ENCODE data around the gene PPCDC.

Gene PPCDC

DNA sequence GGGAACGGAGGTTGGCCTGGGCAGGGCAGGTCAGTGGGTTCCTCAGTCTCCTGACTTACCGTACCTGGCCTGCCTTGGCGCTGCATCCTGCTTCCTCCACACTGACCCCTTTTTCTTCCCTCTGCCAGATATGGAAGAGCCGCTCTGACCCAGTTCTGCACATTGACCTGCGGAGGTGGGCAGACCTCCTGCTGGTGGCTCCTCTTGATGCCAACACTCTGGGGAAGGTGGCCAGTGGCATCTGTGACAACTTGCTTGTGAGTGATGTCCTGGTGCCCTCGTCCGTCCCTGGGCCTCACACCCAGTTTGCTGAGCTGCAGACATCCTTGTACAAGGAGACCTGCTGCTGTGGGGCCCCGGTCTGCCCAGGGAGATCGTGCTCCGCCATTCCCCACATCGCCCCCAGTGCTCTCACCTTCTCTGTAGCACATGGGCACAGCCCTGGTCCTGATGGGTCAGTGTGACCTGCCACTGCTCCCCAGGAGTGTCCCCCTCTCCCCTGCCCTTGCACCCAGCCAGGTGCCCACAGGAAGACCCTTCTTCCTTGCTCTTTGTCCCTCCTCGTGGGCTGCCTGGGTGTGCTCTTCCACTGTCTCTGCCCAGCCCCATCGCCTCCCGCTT is 21.0 kb downstream of the PPCDC start:
- in situ Hi-C loops (cut with MboI; ENCODE audit: low sequenced_read_pairs, unreplicated experiment): no loop called here
- TF ChIP-seq, protein P1, sequence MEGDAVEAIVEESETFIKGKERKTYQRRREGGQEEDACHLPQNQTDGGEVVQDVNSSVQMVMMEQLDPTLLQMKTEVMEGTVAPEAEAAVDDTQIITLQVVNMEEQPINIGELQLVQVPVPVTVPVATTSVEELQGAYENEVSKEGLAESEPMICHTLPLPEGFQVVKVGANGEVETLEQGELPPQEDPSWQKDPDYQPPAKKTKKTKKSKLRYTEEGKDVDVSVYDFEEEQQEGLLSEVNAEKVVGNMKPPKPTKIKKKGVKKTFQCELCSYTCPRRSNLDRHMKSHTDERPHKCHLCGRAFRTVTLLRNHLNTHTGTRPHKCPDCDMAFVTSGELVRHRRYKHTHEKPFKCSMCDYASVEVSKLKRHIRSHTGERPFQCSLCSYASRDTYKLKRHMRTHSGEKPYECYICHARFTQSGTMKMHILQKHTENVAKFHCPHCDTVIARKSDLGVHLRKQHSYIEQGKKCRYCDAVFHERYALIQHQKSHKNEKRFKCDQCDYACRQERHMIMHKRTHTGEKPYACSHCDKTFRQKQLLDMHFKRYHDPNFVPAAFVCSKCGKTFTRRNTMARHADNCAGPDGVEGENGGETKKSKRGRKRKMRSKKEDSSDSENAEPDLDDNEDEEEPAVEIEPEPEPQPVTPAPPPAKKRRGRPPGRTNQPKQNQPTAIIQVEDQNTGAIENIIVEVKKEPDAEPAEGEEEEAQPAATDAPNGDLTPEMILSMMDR (IDR thresholded peaks at IDR 0.05; ENCODE audit: borderline replicate concordance, control extremely low read depth, extremely low read depth, insufficient read depth, missing control alignments): no peak
- no peak for DNase-seq (ENCODE audit: low spot score)

DNA sequence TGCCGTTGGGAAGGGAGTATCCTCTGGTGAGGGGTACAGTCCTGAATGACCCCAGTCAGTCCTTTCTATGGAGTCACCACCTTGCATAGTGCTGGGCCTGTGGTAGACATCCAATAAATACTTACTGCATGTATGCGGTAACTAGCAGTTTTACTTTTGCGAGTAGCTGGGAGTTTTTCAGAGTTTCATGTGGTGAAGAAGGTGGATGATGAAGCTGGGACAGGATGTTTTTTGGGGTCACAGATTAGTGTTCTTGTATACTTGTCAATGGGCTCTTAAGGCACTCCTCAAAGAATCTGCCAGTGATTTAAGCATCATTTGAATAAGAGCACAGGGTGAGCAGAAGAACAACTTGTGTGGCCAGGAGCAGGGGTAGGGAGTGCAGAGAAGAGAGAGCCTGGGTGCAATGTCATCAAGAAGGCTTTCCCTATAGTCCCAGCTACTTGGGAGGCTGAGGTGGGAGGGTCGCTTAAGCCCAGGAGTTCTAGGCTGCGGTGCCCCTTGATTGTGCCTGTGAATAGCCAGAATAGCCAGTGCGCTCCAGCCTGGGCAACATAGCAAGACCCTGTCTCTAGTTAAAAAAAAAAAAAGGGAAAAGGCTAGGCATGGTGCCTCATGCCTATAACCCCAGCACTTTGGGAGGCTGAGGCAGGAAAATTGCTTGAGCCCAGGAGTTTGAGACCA is 22.1 kb downstream of the PPCDC start:
- TF ChIP-seq, protein P1 (IDR thresholded peaks at IDR 0.05; ENCODE audit: borderline replicate concordance, control extremely low read depth, extremely low read depth, insufficient read depth, missing control alignments): no peak
- in situ Hi-C loops (cut with MboI; ENCODE audit: low sequenced_read_pairs, unreplicated experiment): no loop called here
- DNase-seq (ENCODE audit: low spot score): no peak

DNA sequence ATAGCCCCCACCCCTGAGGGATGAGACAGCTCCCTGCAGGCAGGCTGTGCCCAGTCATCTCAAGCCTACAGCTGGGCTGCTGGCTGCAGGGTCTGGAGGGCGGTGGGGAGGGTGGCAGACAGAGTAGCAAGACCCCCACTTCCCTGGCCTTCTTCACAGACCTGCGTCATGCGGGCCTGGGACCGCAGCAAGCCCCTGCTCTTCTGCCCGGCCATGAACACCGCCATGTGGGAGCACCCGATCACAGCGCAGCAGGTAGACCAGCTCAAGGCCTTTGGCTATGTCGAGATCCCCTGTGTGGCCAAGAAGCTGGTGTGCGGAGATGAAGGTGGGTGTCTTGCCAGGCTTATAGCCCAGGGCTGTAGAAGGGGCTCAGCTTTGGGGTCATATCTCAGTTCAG is 25.0 kb downstream of the PPCDC start:
- in situ Hi-C loops (cut with MboI; ENCODE audit: low sequenced_read_pairs, unreplicated experiment): no loop called here
- TF ChIP-seq, protein P1 (IDR thresholded peaks at IDR 0.05; ENCODE audit: borderline replicate concordance, control extremely low read depth, extremely low read depth, insufficient read depth, missing control alignments): no peak
- no peak for DNase-seq (ENCODE audit: low spot score)

DNA sequence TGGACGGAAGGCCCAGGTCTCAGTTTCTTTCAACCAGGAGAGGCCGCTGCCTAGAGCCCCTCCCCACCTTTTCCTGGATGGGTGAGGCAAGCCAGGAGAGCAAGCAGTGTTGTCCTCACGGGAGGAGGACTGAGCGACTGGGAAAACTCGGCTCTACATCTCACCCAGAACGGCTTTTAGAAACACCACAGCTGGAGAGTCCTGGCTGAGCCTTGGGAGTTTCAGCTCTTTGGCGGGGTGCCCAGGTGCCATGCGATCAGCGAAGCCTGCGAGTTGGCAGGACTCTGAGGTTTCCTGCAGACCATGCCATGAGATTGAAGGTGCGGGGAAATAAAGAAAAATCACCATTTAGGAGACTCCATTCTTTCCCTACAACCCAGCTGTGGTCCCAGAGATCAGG is 26.0 kb downstream of the PPCDC start:
- no peak for DNase-seq (ENCODE audit: low spot score)
- TF ChIP-seq, protein P1 (IDR thresholded peaks at IDR 0.05; ENCODE audit: borderline replicate concordance, control extremely low read depth, extremely low read depth, insufficient read depth, missing control alignments): no peak
- in situ Hi-C loops (cut with MboI; ENCODE audit: low sequenced_read_pairs, unreplicated experiment): no loop called here

DNA sequence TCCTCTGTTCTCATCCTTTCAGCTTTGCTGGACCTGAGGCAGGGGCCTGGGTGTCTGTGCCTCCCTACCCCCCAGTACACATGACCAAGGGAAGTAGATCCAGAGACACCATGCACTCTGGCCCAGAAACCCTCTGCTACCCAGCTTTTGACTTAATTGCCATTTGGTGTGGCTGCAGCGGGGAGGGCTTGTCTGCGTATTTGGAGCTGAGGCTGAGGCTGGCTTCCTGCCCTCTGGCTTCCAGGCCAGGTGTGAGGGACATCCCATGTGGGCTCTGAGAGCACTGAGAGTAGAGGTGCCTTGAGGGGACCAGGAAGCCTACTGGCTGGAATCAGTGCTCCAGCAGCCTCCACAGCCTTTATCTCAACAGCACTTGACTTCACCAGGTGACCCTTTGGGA is 26.9 kb downstream of the PPCDC start:
- TF ChIP-seq, protein P1 (IDR thresholded peaks at IDR 0.05; ENCODE audit: borderline replicate concordance, control extremely low read depth, extremely low read depth, insufficient read depth, missing control alignments): no peak
- in situ Hi-C loops (cut with MboI; ENCODE audit: low sequenced_read_pairs, unreplicated experiment): no loop called here
- DNase-seq (ENCODE audit: low spot score): no peak

DNA sequence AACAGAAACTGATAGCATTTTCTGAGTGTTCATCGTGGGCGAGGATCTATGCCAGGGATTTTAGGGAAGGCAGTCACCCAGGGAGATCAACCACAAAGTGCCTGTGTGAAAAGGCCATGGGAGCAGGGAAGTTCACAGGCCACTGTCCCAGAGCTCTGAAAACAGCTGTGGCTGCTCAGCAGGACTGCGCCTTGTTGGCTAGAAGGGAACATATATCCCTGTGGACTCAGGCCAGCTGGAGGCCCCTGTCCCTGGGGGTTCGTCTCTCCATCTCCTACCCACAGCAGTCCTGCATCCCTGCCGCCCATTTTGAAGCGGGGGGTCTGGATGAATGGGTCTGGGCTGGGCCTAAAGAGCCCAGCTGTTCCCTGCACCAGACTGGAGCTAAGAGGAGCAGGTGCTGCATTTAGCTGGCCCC is 27.8 kb downstream of the PPCDC start:
- no peak for DNase-seq (ENCODE audit: low spot score)
- TF ChIP-seq, protein P1 (IDR thresholded peaks at IDR 0.05; ENCODE audit: borderline replicate concordance, control extremely low read depth, extremely low read depth, insufficient read depth, missing control alignments): no peak
- in situ Hi-C loops (cut with MboI; ENCODE audit: low sequenced_read_pairs, unreplicated experiment): no loop called here
